Stomach (tissue), 9 donors: Measurements from ENCODE around the gene TEAD2. TPM values are rescaled to one million over a fixed set of nuclear protein-coding genes. Genes with fewer than 3 reads are reported as not detected.
"Not testable (repeated sequence)": the region's sequence is repeated elsewhere in the genome, so short reads cannot be mapped to it uniquely, and the experiment has no call there.

Experiments used
- DNase-seq, 2 donors: peaks; one replicate each; pipeline versions ENCODE4 v3.0.0 to v3.0.0-alpha.2; 2013 to 2019
- H3K27ac ChIP-seq, 5 donors: fragments of 200-600 bp in 4 of 5; sonication (generic) in 4 of 5; one replicate each; pipeline ENCODE4 v1.5.1; 2013 to 2019; ENCODE audit warnings: mild to moderate bottlenecking in 1 of 5, moderate library complexity in 1 of 5
- H3K27me3 ChIP-seq, 3 donors: fragments of 200-600 bp; sonication (generic); one replicate each; pipeline ENCODE4 v1.5.1; 2017 to 2019; ENCODE audit warnings: mixed run types in 1 of 3
- H3K36me3 ChIP-seq, 4 donors: fragments of 200-600 bp; sonication (generic); 1 replicate in 3 of 4; 2 replicates in 1 of 4; pipeline ENCODE4 v1.5.1; 2016 to 2019
- H3K4me1 ChIP-seq, 4 donors: fragments of 200-600 bp; sonication (generic); one replicate each; pipeline ENCODE4 v1.5.1; 2016 to 2019
- H3K4me3 ChIP-seq, 4 donors: fragments of 200-600 bp; sonication (generic) in 3 of 4; one replicate each; pipeline ENCODE4 v1.5.1; 2016 to 2019; ENCODE audit warnings: mild to moderate bottlenecking in 1 of 4
- H3K9me3 ChIP-seq, 4 donors: fragments of 200-600 bp; sonication (generic); one replicate each; pipeline ENCODE4 v1.5.1; 2016 to 2019
- EP300 ChIP-seq: sonication (generic); formaldehyde crosslinking; IDR thresholded peaks from one replicate; pipeline ENCODE4 v1.6.1; 2017; ENCODE audit warnings: antibody characterized with exemption
- POLR2A ChIP-seq, 4 donors: fragments of 450-650 bp; IDR thresholded peaks; one replicate each; pipeline ENCODE4 v1.6.1; 2016; ENCODE audit warnings: antibody characterized with exemption in 4 of 4, control low read depth in 2 of 4, mild to moderate bottlenecking in 1 of 4, moderate library complexity in 1 of 4
- POLR2AphosphoS5 ChIP-seq, 3 donors: sonication (generic); formaldehyde crosslinking; IDR thresholded peaks; one replicate each; pipeline ENCODE4 v1.6.1; 2016; ENCODE audit warnings: antibody characterized with exemption in 3 of 3
- whole genome bisulfite sequencing, 5 donors: extraction: QIAGEN DNeasy Blood & Tissue Kit in 3 of 5; methylation state at CpG; one replicate each; pipeline versions ENCODE4 v1.1.5 to v1.1.7; 2013 to 2018; 5-methylcytosine and 5-hydroxymethylcytosine counted together
- intact Hi-C: fragments of 100-400 bp; cut with DNase I; formaldehyde crosslinking; loops from one replicate; pipeline ENCODE4 v1.15.1; 2023; ENCODE audit warnings: low total_unique reads
- polyA plus RNA-seq, 3 donors: library from polyadenylated mRNA; stranded (reverse); fragments of 200-250 nt; gene quantifications; one replicate each; pipeline ENCODE4 v1.2.3, GENCODE V29; 2013
- total RNA-seq, 5 donors: library from RNA; depleted of rRNA; stranded (reverse); fragments of >200 nt; gene quantifications; one replicate each; pipeline versions ENCODE4 v1.1.0 to v1.2.3, GENCODE V29; 2014 to 2016
- TF ChIP-seq, protein P1 (sequence below), 7 experiments: fragments of 450-650 bp in 4 of 7; fragments of 200-600 bp in 3 of 7; sonication (generic) in 3 of 7; IDR thresholded peaks; one replicate each; pipeline ENCODE4 v1.5.1; 2016 to 2019; ENCODE audit warnings: antibody characterized with exemption in 7 of 7, control low read depth in 2 of 7, mild to moderate bottlenecking in 1 of 7
- donor health status: healthy with polysubstance abuse.
- donor health status: Bipolar disorder and iron deficiency.
- donor health status: healthy.

The TEAD2 gene
- total and polyA plus RNA-seq, 8 donors: 4.3 to 42.0 (median 20.0) TPM

DNA sequence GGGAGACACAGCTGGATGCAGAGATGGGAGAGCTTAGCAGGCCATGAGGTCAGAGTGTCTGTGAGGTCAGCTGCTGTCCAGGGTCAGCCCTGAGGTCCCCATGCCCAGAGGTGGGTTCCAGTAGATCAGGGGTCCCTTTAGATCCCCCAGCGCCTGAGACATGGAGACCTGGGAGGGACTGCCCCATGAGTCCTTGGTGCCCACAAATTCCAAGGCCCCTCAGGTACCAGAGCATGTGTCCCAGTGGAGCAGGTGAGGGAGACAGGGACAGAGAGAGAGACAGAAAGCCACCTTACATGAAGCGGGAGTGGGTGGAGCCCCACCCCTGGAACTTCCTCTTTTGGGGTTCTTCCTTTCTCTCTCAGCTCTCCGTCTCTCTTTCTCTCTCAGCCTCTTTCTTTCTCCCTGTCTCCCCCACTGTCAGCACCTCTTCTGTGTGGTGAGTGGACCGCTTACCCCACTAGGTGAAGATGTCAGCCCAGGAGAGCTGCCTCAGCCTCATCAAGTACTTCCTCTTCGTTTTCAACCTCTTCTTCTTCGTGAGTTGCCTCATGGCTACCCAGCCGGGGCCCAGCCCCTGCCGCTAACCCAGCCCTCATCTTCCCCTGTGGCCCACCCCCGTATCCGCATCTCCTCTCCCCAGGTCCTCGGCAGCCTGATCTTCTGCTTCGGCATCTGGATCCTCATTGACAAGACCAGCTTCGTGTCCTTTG, 27.0 kb downstream of the TEAD2 start, which contains the start of gene CD37:
Gene CD37, plus strand, starts transcription at position 336 of the 713 bp plus-strand sequence. Its CDS starts 135 bp downstream, at position 471.
- peak within 1 kb of the TSS; percentile 24 to 47 (median 42) for H3K4me3 ChIP-seq
- DNase-seq: peak in 1 of 2 donors; percentile 33
- no peaks in the 10 kb centered on the region for H3K9me3 ChIP-seq
- intact Hi-C loops: no loop called here
- peaks cover 24 to 63% (median 26%) of the 10 kb centered on the region in 4 donors for H3K4me1 ChIP-seq
- no peaks in the 10 kb centered on the region for H3K27me3 ChIP-seq
- TF ChIP-seq EP300: no peak
- TF ChIP-seq, protein P1, sequence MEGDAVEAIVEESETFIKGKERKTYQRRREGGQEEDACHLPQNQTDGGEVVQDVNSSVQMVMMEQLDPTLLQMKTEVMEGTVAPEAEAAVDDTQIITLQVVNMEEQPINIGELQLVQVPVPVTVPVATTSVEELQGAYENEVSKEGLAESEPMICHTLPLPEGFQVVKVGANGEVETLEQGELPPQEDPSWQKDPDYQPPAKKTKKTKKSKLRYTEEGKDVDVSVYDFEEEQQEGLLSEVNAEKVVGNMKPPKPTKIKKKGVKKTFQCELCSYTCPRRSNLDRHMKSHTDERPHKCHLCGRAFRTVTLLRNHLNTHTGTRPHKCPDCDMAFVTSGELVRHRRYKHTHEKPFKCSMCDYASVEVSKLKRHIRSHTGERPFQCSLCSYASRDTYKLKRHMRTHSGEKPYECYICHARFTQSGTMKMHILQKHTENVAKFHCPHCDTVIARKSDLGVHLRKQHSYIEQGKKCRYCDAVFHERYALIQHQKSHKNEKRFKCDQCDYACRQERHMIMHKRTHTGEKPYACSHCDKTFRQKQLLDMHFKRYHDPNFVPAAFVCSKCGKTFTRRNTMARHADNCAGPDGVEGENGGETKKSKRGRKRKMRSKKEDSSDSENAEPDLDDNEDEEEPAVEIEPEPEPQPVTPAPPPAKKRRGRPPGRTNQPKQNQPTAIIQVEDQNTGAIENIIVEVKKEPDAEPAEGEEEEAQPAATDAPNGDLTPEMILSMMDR (IDR thresholded peaks at IDR 0.05): no peak
- H3K36me3 ChIP-seq: peaks cover 0 to 15% (median 10%) of the 10 kb centered on the region in 4 donors
- peak within 1 kb of the TSS in 4 of 5 donors; percentile 51 to 77 (median 69) for H3K27ac ChIP-seq
- WGBS, 5 donors: 68 to 78% (median 74%) methylated on average over 13 of the region's 13 CpGs

DNA sequence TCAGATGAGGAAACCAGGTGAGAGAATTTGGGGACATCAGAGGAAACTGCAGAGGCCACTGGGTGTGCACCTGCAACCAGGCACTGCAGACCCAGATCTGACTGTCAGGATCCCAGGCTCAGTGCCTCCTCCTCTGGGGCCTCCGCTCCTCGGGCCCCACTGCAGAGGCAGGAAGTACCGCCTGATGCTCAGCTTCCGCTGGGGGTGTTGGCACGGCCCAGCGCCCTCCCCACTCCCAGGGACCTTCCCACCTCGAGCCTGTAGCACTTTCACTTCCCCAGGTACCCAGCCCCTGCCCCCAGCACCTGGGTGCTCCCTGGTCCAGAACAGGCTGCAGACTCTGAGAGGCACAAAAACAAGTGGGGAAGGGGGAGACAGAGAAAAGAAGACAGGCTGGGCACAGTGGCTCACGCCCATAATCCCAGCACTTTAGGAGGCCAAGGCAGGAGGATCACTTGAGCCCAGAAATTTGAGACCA, 28.4 kb downstream of the TEAD2 start:
- no peaks in the 10 kb centered on the region for H3K9me3 ChIP-seq
- no peak overlapping the region for H3K4me3 ChIP-seq
- TF ChIP-seq POLR2A (IDR thresholded peaks at IDR 0.05) (no peak), EP300 (no peak), POLR2AphosphoS5 (IDR thresholded peaks at IDR 0.05) (peak in 1 of 3 donors; percentile 13)
- TF ChIP-seq, protein P1 (IDR thresholded peaks at IDR 0.05): no peak
- peaks cover 11 to 49% (median 13%) of the 10 kb centered on the region in 4 donors for H3K4me1 ChIP-seq
- intact Hi-C loops: no loop called here
- 51 to 59% (median 54%) methylated on average over 3 to 8 of the region's 8 CpGs for WGBS, 5 donors
- H3K36me3 ChIP-seq: peaks cover 0 to 25% (median 11%) of the 10 kb centered on the region in 4 donors
- H3K27ac ChIP-seq: peak overlapping the region in 3 of 5 donors; percentile 24 to 77 (median 77)
- peak; percentile 29 to 60 for DNase-seq
- H3K27me3 ChIP-seq: no peaks in the 10 kb centered on the region

DNA sequence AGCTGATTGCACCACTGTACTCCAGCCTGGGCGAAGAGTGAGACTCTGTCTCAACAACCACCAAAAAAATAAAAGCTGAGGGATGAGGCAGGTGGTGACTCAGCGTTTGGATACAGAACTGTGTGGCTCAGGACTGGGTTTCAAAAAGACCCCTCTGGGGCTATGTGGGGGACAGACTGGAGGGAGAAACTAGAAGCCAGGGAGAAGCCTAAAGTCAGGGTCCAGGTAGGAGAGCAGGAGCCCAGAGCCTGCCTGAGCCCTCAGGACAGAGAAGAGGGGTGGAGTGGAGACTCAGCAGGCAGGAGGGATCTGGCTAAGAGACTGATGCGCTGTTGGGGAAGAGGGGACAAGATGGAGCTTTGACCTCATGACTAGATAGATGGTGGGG, 28.8 kb downstream of the TEAD2 start:
- TF ChIP-seq, protein P1 (IDR thresholded peaks at IDR 0.05): no peak
- TF ChIP-seq POLR2AphosphoS5 (IDR thresholded peaks at IDR 0.05) (no peak), EP300 (no peak), POLR2A (IDR thresholded peaks at IDR 0.05) (no peak)
- peak overlapping the region in 3 of 5 donors; percentile 24 to 77 (median 77) for H3K27ac ChIP-seq
- intact Hi-C loops: no loop called here

DNA sequence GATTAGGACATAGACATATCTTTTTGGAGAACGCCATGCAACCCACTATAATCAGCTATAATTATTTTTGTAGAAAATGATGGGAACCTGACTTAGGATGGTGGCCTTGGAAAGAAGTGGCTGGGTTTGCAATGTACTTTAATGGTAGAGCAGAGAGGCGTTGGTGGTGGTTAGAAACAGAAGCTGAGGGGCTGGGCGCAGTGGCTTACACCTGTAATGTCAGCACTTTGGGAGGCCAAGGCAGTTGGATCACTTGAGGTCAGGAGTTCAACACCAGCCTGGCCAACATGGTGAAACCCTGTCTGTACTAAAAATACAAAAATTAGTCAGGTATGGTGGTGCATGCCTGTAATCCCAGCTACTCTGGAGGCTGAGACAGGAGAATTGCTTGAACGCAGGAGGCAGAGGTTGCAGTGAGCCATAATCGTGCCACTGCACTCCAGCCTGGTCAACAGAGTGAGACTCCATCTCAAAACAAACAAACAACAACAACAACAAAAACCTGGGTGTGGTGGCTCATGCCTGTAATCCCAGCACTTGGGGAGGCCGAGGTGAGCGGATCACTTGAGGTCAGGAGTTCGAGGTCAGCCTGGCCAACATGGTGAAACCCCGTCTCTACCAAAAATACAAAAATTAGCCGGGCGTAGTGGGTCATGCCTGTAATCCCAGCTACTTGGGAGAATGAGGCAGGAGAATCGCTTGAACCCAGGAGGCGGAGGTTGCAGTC, 29.4 kb downstream of the TEAD2 start:
- 85 to 92% (median 90%) methylated on average over 13 of the region's 13 CpGs for WGBS, 5 donors
- DNase-seq, intact Hi-C loops, H3K27me3 ChIP-seq, H3K9me3 ChIP-seq, H3K4me3 ChIP-seq: not testable (repeated sequence)
- H3K4me1 ChIP-seq: peaks cover 1 to 39% (median 3%) of the 10 kb centered on the region in 4 donors
- H3K27ac ChIP-seq: peak overlapping the region in 1 of 5 donors; percentile 77
- H3K36me3 ChIP-seq: peaks cover 0 to 27% (median 11%) of the 10 kb centered on the region in 4 donors

More for the DNA sequence above, 28.8 kb downstream of the TEAD2 start:
- Histone ChIP-seq H3K9me3 (no peaks in the 10 kb centered on the region), H3K4me1 (peaks cover 7 to 45% (median 8%) of the 10 kb centered on the region in 4 donors), H3K4me3 (no peak overlapping the region), H3K27me3 (no peaks in the 10 kb centered on the region), H3K36me3 (peaks cover 0 to 27% (median 11%) of the 10 kb centered on the region in 4 donors)
- DNase-seq: no peak
- 66 to 79% (median 67%) methylated on average over 3 of the region's 3 CpGs for WGBS, 5 donors
